ENCODE measurements around the gene SIK2. TPM values are rescaled to one million over a fixed set of nuclear protein-coding genes. Genes with fewer than 3 reads are reported as not detected.

SIK2 gene
- total RNA-seq, 1 experiment from 2014 or later = 13.9 TPM

DNA sequence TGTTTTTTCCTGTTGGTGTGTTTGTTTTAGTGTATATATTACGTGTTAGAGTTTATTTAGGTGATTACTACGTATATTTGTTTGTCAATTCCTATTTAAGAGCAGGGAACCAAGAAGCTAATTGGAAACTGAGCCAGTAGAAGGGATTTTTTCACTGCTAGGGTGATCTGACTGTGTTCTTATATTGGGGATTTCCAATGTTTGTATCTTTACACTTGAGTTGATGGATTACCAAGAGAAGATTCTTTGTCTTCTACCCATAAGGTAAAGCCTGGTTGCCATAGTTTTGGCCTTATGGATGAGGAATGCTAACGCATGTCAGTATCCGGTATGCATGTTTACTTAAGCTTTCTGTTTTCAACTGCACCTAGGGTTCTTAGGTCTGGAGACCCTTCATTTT, 35.6 kb downstream of the SIK2 start:
- BruUV-seq (replicated peaks) = no TSS peak
- DNase-seq = no peak
- no peaks in the 10 kb centered on the region for H3K9me3 Mint-ChIP-seq (ENCODE audit: low read depth, unreplicated experiment)
- no peaks in the 10 kb centered on the region for H3K36me3 Mint-ChIP-seq (ENCODE audit: insufficient read depth, unreplicated experiment)
- CTCF ChIA-PET = no interaction called here
- H3K4me1 Mint-ChIP-seq (ENCODE audit: low read depth, unreplicated experiment) = peaks cover 50% of the 10 kb centered on the region
- H3K27ac Mint-ChIP-seq (ENCODE audit: unreplicated experiment) = peak overlapping the region; percentile 40
- TF ChIP-seq, protein P1, sequence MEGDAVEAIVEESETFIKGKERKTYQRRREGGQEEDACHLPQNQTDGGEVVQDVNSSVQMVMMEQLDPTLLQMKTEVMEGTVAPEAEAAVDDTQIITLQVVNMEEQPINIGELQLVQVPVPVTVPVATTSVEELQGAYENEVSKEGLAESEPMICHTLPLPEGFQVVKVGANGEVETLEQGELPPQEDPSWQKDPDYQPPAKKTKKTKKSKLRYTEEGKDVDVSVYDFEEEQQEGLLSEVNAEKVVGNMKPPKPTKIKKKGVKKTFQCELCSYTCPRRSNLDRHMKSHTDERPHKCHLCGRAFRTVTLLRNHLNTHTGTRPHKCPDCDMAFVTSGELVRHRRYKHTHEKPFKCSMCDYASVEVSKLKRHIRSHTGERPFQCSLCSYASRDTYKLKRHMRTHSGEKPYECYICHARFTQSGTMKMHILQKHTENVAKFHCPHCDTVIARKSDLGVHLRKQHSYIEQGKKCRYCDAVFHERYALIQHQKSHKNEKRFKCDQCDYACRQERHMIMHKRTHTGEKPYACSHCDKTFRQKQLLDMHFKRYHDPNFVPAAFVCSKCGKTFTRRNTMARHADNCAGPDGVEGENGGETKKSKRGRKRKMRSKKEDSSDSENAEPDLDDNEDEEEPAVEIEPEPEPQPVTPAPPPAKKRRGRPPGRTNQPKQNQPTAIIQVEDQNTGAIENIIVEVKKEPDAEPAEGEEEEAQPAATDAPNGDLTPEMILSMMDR (IDR thresholded peaks at IDR 0.05; ENCODE audit: unreplicated experiment) = no peak
- intact Hi-C loops (cut with micrococcal nuclease; ENCODE audit: unreplicated experiment) = loop anchor here (5.0 kb wide), 1 partner anchor 54 kb away; no protein-coding TSS in a partner anchor
- no peak overlapping the region for H3K4me3 Mint-ChIP-seq (ENCODE audit: low read depth, unreplicated experiment)
- H3K27me3 Mint-ChIP-seq (ENCODE audit: unreplicated experiment) = no peaks in the 10 kb centered on the region

DNA sequence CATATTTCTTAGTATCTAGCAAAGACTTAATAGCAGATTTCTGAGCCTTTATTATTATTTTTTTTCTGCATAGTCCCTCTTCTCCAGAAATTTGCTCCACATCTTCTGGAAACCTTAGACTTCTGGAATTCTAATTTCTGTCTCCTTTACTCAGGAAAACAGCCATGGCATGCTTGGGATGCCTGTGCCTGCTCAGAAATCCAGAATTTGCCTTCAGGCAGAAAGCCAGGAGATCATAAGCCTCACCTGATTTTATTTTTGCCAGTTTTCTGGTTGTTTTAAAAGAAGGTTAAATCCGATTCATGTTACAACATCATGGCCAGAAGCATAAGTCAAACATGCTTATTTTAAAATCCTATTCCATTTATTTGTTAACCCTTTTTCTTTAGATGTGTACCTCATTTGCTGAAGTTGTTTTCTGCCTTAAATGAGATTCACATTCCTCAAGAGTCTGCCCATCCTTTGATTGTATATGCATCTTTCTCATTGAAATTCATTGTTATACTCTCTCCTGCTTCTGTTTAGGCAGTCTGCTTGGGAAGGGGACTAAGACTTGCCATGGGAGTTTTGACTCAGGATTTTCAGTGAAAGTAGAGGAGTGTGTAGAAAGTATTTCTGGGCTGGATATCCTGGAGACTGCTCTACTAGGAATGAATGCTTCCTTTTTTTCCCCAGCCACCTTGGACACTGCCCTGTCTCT, 37.1 kb downstream of the SIK2 start:
- Mint-ChIP-seq H3K27me3 (ENCODE audit: unreplicated experiment) (no peaks in the 10 kb centered on the region), H3K4me1 (ENCODE audit: low read depth, unreplicated experiment) (peaks cover 35% of the 10 kb centered on the region), H3K9me3 (ENCODE audit: low read depth, unreplicated experiment) (no peaks in the 10 kb centered on the region), H3K27ac (ENCODE audit: unreplicated experiment) (no peak overlapping the region), H3K36me3 (ENCODE audit: insufficient read depth, unreplicated experiment) (no peaks in the 10 kb centered on the region), H3K4me3 (ENCODE audit: low read depth, unreplicated experiment) (no peak overlapping the region)
- intact Hi-C loops (cut with micrococcal nuclease; ENCODE audit: unreplicated experiment) = loop anchor here (5.0 kb wide), 1 partner anchor 53 kb away; no protein-coding TSS in a partner anchor
- CTCF ChIA-PET = no interaction called here
- no TSS peak for BruUV-seq (replicated peaks)
- DNase-seq = no peak
- TF ChIP-seq, protein P1 (IDR thresholded peaks at IDR 0.05; ENCODE audit: unreplicated experiment) = no peak

DNA sequence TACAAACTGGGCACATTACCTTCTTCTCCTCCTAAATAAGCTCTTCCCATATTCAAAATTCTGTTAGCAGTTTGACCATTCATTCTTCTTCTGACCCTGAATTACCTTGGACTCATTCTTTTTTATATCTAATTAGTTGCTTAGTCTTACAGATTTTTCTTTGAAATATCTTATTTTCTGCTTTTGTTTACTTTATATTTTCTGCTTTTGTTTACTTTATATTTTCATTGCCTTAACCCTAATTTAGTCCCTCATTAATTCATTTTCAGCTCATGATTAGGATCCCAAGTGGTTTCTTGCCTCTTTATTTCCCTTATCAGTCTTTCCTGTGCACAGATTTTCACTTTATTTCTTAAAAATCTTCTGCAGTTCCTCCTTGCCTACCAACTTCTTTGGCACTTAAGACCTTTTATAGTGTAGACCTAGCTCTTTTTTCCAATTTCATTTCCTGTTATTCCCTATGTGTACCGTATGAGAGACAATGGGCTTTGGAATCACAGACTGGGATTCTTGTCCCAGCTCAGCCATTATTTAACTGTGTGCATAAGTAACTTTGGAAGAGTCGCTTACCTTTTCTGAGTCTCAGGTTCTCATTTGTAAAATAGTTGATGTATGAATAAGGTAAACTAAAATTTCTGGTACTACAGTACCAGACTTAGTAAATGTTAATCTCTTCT, 39.2 kb downstream of the SIK2 start:
- no peaks in the 10 kb centered on the region for H3K27me3 Mint-ChIP-seq (ENCODE audit: unreplicated experiment)
- TF ChIP-seq, protein P1 (IDR thresholded peaks at IDR 0.05; ENCODE audit: unreplicated experiment) = no peak
- CTCF ChIA-PET = interaction anchor here (0.6 kb wide), 1 partner anchor 10 kb away, joined by 3 read pairs; no protein-coding TSS in a partner anchor
- DNase-seq = no peak
- H3K27ac Mint-ChIP-seq (ENCODE audit: unreplicated experiment) = no peak overlapping the region
- intact Hi-C loops (cut with micrococcal nuclease; ENCODE audit: unreplicated experiment) = no loop called here
- no TSS peak for BruUV-seq (replicated peaks)
- no peaks in the 10 kb centered on the region for H3K36me3 Mint-ChIP-seq (ENCODE audit: insufficient read depth, unreplicated experiment)
- no peak overlapping the region for H3K4me3 Mint-ChIP-seq (ENCODE audit: low read depth, unreplicated experiment)
- H3K9me3 Mint-ChIP-seq (ENCODE audit: low read depth, unreplicated experiment) = no peaks in the 10 kb centered on the region
- peaks cover 17% of the 10 kb centered on the region for H3K4me1 Mint-ChIP-seq (ENCODE audit: low read depth, unreplicated experiment)

DNA sequence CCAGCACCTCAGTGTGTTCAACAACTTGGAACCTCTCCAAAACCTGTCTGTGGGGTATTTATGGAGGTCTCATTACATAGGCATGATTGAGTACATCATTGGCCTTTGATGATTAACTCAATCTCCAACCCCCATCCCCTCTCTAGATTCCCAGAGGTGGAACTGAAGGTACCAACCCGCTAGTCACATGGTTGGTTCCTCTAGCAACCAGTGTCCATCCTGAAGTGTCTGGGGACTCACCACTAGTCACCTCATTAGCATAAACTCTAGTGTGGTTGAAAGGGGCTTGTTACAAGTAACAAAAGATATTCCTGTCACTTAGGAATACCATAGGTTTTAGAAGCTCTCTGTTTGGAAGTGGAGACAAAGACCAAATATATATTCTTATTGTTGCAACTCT, 40.3 kb downstream of the SIK2 start:
- no peaks in the 10 kb centered on the region for H3K9me3 Mint-ChIP-seq (ENCODE audit: low read depth, unreplicated experiment)
- no peak overlapping the region for H3K27ac Mint-ChIP-seq (ENCODE audit: unreplicated experiment)
- H3K4me3 Mint-ChIP-seq (ENCODE audit: low read depth, unreplicated experiment) = no peak overlapping the region
- H3K4me1 Mint-ChIP-seq (ENCODE audit: low read depth, unreplicated experiment) = peaks cover 13% of the 10 kb centered on the region
- no TSS peak for BruUV-seq (replicated peaks)
- H3K36me3 Mint-ChIP-seq (ENCODE audit: insufficient read depth, unreplicated experiment) = no peaks in the 10 kb centered on the region
- intact Hi-C loops (cut with micrococcal nuclease; ENCODE audit: unreplicated experiment) = no loop called here
- H3K27me3 Mint-ChIP-seq (ENCODE audit: unreplicated experiment) = no peaks in the 10 kb centered on the region
- TF ChIP-seq, protein P1 (IDR thresholded peaks at IDR 0.05; ENCODE audit: unreplicated experiment) = no peak
- CTCF ChIA-PET = no interaction called here
- no peak for DNase-seq

Measured in Calu3 (cell line).